ENCODE results near the gene MPG. TPM values are rescaled to one million over a fixed set of nuclear protein-coding genes. Genes with fewer than 3 reads are reported as not detected.

MPG gene
- total and polyA plus RNA-seq, 2 experiments from 2014 or later, result 38.0 to 91.1 TPM

- peaks cover 7% of the 10 kb centered on the region for H4K20me1 ChIP-seq (replicated peaks; ENCODE audit: insufficient read depth)
- H3K27me3 Mint-ChIP-seq (ENCODE audit: insufficient read depth, low read depth, poor library complexity), result peaks cover 11% of the 10 kb centered on the region
- H3K36me3 ChIP-seq (ENCODE audit: insufficient read depth), result peaks cover 4% of the 10 kb centered on the region; the same call in 1 of the 2 replicates
- no peak overlapping the region for H3K4me2 ChIP-seq
- H3K79me2 ChIP-seq (replicated peaks; ENCODE audit: insufficient read depth), result no peaks in the 10 kb centered on the region
- no peak overlapping the region for H3K4me3 Mint-ChIP-seq
- H3K9me3 Mint-ChIP-seq, result no peaks in the 10 kb centered on the region
- no peak overlapping the region for H3K27ac ChIP-seq (ENCODE audit: low read depth)
- H2AFZ ChIP-seq, result no peak overlapping the region
- H3K4me1 Mint-ChIP-seq, result no peaks in the 10 kb centered on the region
- no peaks in the 10 kb centered on the region for H3K27me3 ChIP-seq (ENCODE audit: insufficient read depth)
- H3K36me3 Mint-ChIP-seq (ENCODE audit: low read depth), result peaks cover 11% of the 10 kb centered on the region; the same call in 2 of the 3 replicates
- TF ChIP-seq ZNF331 (CRISPR knock-in tag; IDR thresholded peaks at IDR 0.05; ENCODE audit: low read depth) (no peak), CTCF (conservative IDR thresholded peaks at IDR 0.05; ENCODE audit: low read depth in 2 of 2) (peak; percentile 14 to 58; a peak in 2 of 4 replicates)
- H3F3A ChIP-seq (replicated peaks; ENCODE audit: low read depth), result 0 out of 2 replicates have a peak, but pooled peaks cover 17% of the 10 kb centered on the region
- ATAC-seq (peak; percentile 16; the same call in 1 of the 3 replicates), DNase-seq (ENCODE audit: low spot score) (peak; percentile 32)
- no peaks in the 10 kb centered on the region for H3K4me1 ChIP-seq (ENCODE audit: insufficient read depth)
- H3K4me3 ChIP-seq, result no peak overlapping the region
- no peaks in the 10 kb centered on the region for H3K9me2 ChIP-seq (ENCODE audit: insufficient read depth)
- no peak overlapping the region; the same call in 1 of the 2 replicates for H3K27ac Mint-ChIP-seq
Observed at GRCh38 chr16:105521-105920, 27.5 kb downstream of the MPG start.

- Histone ChIP-seq H3K27me3 (ENCODE audit: insufficient read depth) (no peaks in the 10 kb centered on the region), H3K27ac (ENCODE audit: low read depth) (0 out of 2 replicates have a peak overlapping the region, but pooled peaks have one; percentile 66), H3K4me2 (no peak overlapping the region), H3K4me1 (ENCODE audit: insufficient read depth) (no peaks in the 10 kb centered on the region), H3F3A (replicated peaks; ENCODE audit: low read depth) (0 out of 2 replicates have a peak, but pooled peaks cover 14% of the 10 kb centered on the region), H3K79me2 (replicated peaks; ENCODE audit: insufficient read depth) (no peaks in the 10 kb centered on the region), H2AFZ (no peak overlapping the region), H4K20me1 (replicated peaks; ENCODE audit: insufficient read depth) (peaks cover 7% of the 10 kb centered on the region), H3K9me2 (ENCODE audit: insufficient read depth) (no peaks in the 10 kb centered on the region), H3K36me3 (ENCODE audit: insufficient read depth) (peaks cover 9% of the 10 kb centered on the region; the same call in 1 of the 2 replicates), H3K4me3 (no peak overlapping the region)
- Mint-ChIP-seq H3K4me3 (no peak overlapping the region), H3K36me3 (ENCODE audit: low read depth) (peaks cover 15% of the 10 kb centered on the region; the same call in 2 of the 3 replicates), H3K9me3 (no peaks in the 10 kb centered on the region), H3K27me3 (ENCODE audit: insufficient read depth, low read depth, poor library complexity) (peaks cover 10% of the 10 kb centered on the region), H3K27ac (no peak overlapping the region), H3K4me1 (no peaks in the 10 kb centered on the region)
- peak; percentile 92 for ATAC-seq
- peak; percentile 95 for DNase-seq (ENCODE audit: low spot score)
- TF ChIP-seq JUNB (IDR thresholded peaks at IDR 0.05; ENCODE audit: unreplicated experiment) (no peak), CTCF (conservative IDR thresholded peaks at IDR 0.05; ENCODE audit: low read depth in 2 of 2) (peak; percentile 83 to 91), STAT1 (IDR thresholded peaks at IDR 0.05; ENCODE audit: unreplicated experiment) (no peak)
Observed at GRCh38 chr16:106623-107324, 28.7 kb downstream of the MPG start.

Measured in GM23338 (cell line).